AG20443 (cell line): ENCODE data around the gene KCNJ8.
"Not testable (repeated sequence)": the region's sequence is repeated elsewhere in the genome, so short reads cannot be mapped to it uniquely, and the experiment has no call there.

ENCODE experiments used
- DNase-seq: peaks from one replicate; pipeline ENCODE4 v3.0.0; 2012; ENCODE audit warnings: low spot score, mixed read lengths

KCNJ8 gene

GRCh38 chr12:21774358-21775132, at the start of gene KCNJ8:
Gene KCNJ8, minus strand, starts transcription at chr12:21774706. Its CDS starts 1,090 bp downstream, at chr12:21773616.
- peak; percentile 52 for DNase-seq

- no peak for DNase-seq
These were observed 49.1 kb upstream of the KCNJ8 start for GRCh38 chr12:21823581-21823980.

- DNase-seq, result no peak
These were observed 45.2 kb upstream of the KCNJ8 start for GRCh38 chr12:21819678-21820077.

GRCh38 chr12:21819236-21819635, 44.7 kb upstream of the KCNJ8 start:
- peak; percentile 26 for DNase-seq

- DNase-seq, result peak; percentile 34
These were observed 44.1 kb upstream of the KCNJ8 start for GRCh38 chr12:21818627-21819026.

GRCh38 chr12:21815306-21816062, 41.0 kb upstream of the KCNJ8 start:
- no peak for DNase-seq

GRCh38 chr12:21814814-21815213, 40.3 kb upstream of the KCNJ8 start:
- DNase-seq, result no peak

- no peak for DNase-seq
These were observed 39.8 kb upstream of the KCNJ8 start for GRCh38 chr12:21814327-21814726.

- DNase-seq, result no peak
These were observed 39.2 kb upstream of the KCNJ8 start for GRCh38 chr12:21813751-21814150.

- no peak for DNase-seq
These were observed 38.6 kb upstream of the KCNJ8 start for GRCh38 chr12:21813125-21813524.

GRCh38 chr12:21812340-21812739, 37.8 kb upstream of the KCNJ8 start:
- DNase-seq, result not testable (repeated sequence)

GRCh38 chr12:21809100-21809499, 34.6 kb upstream of the KCNJ8 start:
- no peak for DNase-seq

GRCh38 chr12:21806255-21806654, 31.7 kb upstream of the KCNJ8 start:
- no peak for DNase-seq

GRCh38 chr12:21801522-21802288, 27.2 kb upstream of the KCNJ8 start:
- no peak for DNase-seq

- DNase-seq, result no peak
These were observed 25.5 kb upstream of the KCNJ8 start for GRCh38 chr12:21800011-21800410.

GRCh38 chr12:21797539-21797938, 23.0 kb upstream of the KCNJ8 start:
- no peak for DNase-seq

- no peak for DNase-seq
These were observed 21.3 kb upstream of the KCNJ8 start for GRCh38 chr12:21795648-21796328.

GRCh38 chr12:21794807-21795595, 20.5 kb upstream of the KCNJ8 start:
- not testable (repeated sequence) for DNase-seq

- DNase-seq, result not testable (repeated sequence)
These were observed 15.2 kb upstream of the KCNJ8 start for GRCh38 chr12:21789687-21790086.

- no peak for DNase-seq
These were observed 13.8 kb upstream of the KCNJ8 start for GRCh38 chr12:21788089-21788983.
